COR-L47 (cell line): Measurements from ENCODE around the gene VPS33B.
"Not testable (repeated sequence)": the region's sequence is repeated elsewhere in the genome, so short reads cannot be mapped to it uniquely, and the experiment has no call there.

ENCODE experiments used
- DNase-seq: peaks from one replicate; lab custom pipeline; 2025; lab: John Stamatoyannopoulos, UW

VPS33B gene

GRCh38 chr15:91022075-91022831, at the start of gene VPS33B:
Gene VPS33B (minus strand): TSS chr15:91022594. CDS start chr15:91022249, 345 bp downstream.
- peak; percentile 92 for DNase-seq

DNA sequence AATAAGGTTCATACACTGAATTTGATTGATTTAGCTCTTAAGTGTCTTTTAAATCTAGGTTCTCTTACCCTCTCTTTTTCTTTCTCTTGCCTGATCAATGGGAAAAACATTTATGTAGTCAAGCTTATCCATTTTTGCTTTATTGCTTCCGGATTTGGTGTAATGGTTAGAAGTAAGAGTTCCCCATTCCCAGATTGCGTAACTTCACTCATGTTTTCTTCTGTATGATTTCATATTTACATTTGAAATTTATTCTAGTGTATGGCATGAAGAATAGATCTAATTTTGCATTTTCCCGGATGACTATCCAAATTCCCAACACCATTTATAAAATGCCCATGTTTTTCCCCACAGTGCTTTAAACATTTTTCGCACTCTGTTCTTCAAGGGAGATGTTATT, 49.8 kb upstream of the VPS33B start:
- no peak for DNase-seq

GRCh38 chr15:91070872-91071271, 48.5 kb upstream of the VPS33B start:
- DNase-seq = no peak

- DNase-seq = no peak
These were observed 46.6 kb upstream of the VPS33B start for GRCh38 chr15:91068966-91069365.

GRCh38 chr15:91068436-91068835, 46.0 kb upstream of the VPS33B start:
- no peak for DNase-seq

DNA sequence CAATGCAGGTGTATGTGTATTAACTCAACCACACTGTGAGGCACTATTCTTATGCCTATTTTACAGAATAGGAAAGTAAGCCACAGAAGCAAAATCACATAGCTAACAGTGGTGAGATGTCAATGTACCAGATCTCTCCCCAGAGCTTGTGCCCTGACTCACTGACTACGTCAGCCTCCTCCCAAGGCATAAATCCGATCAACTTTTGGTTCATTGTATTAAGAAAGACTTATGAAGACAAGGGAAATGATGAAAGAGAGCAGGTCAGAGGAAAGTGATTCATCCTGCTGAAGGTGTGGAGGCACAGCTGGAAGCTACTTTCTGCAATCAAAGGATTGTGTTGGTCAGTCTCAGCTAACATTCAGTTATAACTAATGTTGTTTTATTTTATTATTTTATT, 44.6 kb upstream of the VPS33B start:
- no peak for DNase-seq

GRCh38 chr15:91065505-91065904, 43.1 kb upstream of the VPS33B start:
- DNase-seq = no peak

DNA sequence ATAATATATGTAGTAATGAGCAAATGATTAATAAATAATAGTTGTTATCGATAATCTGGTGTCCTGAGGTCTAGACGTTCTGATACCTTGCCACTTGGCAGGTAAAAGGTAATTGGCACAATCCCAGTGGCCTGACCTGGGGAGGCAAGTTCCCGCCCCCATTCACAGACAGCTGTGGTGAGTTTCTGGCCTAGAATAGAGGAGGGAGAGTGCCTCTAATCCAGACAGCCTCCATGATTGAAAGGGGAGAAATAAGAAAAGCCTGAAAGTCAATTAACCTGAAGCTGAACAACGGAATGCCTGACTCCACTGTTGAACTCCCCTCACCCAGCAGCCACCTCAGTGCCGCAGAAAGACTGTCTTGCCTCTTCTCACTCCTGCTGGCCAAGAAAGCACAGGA, 39.6 kb upstream of the VPS33B start:
- no peak for DNase-seq

DNA sequence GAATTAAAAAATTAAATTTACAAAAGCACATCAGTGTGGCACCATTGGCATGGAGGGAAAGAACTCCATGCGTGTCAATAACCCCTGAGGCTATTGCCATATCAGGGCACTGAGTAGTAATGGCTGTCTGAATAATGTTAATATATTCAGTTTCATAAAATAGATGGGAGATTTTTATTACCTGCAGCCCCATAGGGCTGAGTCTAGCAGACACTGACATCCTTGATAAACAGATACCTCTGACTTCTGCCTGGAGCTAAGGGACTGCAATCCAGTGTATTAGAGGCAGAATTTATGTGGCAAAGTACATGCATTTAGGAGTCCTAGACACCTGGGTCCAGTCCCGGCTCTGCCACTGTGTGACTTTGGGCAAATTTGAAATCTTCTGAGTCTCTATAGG, 38.8 kb upstream of the VPS33B start:
- no peak for DNase-seq

- peak; percentile 80 for DNase-seq
These were observed 33.3 kb upstream of the VPS33B start for GRCh38 chr15:91055548-91056331.

GRCh38 chr15:91054816-91055215, 32.4 kb upstream of the VPS33B start:
- DNase-seq = no peak

DNA sequence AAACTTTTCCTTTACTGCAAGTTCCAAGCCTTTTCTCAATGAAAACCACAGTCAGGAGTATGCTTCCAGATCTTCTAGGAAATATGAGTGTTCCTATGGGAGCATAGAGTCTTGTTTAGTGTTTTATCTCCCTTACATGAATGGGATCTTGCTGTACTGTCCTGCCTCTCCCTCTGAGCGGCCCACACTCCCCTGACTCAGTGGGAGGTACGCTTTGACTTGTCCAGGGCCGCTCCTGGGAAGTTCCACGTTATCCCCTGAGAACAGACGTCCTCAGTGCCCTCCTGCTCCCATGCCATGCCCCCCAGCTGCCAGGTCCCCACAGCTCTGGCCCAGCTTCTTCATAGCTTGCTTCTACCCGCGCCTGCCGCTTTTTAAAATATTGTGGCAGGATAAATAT, 28.9 kb upstream of the VPS33B start:
- no peak for DNase-seq

DNA sequence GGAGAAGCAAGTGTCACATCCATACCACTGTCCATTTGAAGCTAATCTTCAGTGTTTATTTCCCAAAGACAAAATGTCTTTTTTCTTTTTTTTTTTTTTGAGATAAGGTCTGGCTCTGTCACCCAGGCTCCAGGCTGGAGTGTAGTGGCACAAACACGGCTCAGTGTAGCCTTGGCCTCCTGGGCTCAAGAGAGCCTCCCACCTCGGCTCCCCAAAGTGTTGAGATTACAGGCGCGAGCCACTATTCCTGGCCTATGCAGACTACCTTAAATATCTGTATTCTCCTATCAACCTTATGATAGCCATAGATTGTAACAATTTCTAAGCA, 27.7 kb upstream of the VPS33B start:
- no peak for DNase-seq

DNA sequence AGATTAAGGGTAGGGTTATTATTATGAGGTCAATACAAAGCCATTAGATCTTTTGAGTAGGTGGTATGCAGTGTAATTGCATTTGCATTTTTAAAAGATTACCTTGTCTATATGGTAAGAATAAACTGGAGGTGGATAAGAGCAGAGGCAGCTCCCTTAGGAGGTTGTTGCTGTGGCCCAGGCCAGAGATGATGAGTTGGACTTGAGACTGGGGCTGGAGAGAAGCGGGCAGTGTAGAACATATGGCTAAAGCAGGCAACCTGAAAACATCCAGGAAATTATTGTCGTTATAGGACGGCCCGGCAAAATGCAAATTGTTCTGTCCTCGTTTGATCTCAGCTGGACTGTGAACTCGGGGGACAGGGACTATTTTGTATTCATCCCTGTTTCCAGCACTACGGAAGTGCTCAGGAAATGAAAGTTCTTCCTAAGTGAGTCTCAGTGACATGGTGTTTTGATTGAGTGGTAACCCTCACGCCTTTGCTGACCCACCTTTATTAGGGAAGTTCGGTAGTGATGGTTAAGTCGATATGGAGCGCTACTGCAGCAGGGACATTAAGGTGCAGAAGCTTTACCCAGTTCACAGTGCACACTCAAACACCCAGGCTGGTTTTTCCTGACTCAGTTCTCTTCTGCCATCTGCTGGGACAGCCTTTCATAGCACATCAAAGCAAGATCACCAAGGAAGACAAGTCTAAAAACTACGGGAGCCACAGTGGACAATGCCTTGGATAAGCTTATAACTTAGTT, 27.2 kb upstream of the VPS33B start:
- peak; percentile 51 for DNase-seq

DNA sequence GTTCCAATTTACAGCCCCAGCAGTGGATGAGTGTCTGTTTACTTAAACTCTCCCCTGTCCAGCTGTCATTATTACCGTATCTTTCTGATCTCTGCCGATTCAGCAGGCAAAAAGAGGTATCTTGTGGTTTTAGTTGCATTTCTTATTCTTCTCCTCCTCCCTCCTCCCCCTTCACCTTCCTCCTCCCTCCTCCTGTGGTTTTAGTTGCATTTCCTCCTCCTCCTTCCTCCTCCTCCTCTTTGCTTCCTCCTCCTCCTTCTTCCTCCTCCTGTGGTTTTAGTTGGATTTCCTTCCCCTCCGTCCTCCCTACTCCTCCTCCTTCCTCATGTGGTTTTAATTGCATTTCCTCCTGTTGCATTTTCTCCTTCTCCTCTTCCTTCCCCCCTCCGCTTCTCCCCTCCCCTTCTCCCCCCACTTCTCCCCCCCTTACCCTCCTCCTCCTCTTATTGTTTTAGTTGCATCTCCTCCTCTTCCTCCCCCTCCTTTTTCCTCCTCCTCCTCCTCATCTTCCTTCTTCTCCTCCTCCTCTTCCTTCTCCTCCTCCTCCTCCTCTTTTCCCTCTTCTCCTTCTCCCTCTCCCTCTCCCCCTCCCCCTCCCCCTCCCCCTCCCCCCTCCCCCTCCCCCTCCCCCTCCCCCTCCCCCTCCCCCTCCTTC, 25.3 kb upstream of the VPS33B start:
- no peak for DNase-seq

DNA sequence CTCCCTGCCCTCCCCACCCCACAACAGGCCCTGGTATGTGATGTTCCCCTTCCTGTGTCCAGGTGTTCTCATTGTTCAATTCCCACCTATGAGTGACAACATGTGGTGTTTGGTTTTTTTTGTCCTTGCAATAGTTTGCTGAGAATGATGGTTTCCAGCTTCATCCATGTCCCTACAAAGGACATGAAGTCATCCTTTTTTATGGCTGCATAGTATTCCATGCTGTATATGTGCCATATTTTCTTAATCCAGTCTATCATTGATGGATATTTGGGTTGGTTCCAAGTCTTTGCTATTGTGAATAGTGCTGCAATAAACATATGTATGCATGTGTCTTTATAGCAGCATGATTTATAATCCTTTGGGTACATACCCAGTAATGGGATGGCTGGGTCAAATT, 23.7 kb upstream of the VPS33B start:
- not testable (repeated sequence) for DNase-seq

- no peak for DNase-seq
These were observed 22.7 kb upstream of the VPS33B start for GRCh38 chr15:91045065-91045464.

GRCh38 chr15:91043202-91043874, 20.9 kb upstream of the VPS33B start:
- DNase-seq = no peak

GRCh38 chr15:91040856-91041255, 18.5 kb upstream of the VPS33B start:
- no peak for DNase-seq

DNA sequence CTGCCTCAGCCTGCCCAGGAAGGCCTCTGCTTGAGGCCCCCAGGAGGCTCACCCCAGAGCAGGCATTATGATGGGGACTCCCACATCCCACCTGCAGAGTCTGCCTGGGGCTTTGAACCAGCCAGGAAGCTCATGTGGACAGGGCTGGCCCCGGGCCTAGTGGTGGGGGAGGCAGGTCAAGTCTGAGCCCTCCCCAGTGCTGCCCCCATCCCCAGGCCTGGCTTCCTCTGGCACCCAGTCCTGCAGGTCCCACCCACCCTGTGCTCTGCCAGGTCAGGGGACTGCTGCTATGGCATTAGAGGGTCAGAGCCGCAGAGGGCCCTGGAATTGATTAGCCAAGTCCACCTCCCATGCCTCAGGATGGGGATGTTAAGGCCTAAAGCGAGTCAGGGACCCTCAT, 17.6 kb upstream of the VPS33B start:
- no peak for DNase-seq

DNA sequence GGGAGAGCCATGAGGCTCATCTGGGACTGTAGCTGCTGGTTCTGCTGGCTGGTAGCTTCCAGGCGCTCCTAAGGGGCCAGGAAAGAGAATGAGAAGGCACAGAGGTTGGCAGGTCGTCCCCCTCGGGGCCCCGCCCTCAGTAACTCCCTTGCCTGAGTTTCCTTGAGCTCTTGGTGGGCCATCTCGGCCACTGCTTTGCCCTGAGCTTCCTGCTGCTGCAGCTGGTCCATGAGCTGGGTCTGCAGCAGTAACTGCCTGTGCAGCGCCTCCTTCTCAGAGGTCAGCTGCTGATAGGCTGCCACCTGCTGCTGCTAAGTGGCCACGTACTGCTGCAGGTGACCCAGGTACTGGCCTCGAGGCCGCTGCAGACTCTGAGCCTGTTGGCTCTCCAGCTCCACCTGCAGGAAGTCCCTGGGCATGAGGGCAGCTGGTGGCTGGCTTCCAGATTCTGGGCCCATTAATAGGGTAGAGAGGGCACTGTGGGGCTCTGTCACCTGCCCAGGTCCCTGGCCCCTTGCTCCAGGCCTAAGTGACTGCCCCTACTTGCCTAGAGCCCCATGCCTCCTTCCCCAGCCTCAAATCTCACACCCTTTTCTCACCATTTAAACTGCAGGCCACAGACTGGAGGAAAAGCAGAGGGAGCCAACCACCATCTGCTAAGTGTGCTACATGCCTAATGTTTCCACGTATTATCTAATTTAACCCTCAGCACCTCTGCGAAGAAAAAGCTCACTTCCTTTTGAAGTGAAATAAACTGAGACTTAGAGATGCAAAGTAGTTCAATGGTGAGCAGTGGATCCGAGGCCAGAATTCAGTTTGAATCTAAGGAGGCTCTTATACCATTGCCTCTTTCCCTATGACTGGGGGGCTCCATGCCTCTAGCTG, 10.8 kb upstream of the VPS33B start:
- peak; percentile 74 for DNase-seq
